HK-2 (cell line): Measurements from ENCODE around the gene TRIM44.

Experiments used
- DNase-seq: peaks from one replicate; pipeline ENCODE4 v3.0.0-alpha.2; 2018; ENCODE audit not compliant: unreplicated experiment

Gene TRIM44

GRCh38 chr11:35717520-35717919 is 54.9 kb downstream of the TRIM44 start:
- DNase-seq, result no peak

DNA sequence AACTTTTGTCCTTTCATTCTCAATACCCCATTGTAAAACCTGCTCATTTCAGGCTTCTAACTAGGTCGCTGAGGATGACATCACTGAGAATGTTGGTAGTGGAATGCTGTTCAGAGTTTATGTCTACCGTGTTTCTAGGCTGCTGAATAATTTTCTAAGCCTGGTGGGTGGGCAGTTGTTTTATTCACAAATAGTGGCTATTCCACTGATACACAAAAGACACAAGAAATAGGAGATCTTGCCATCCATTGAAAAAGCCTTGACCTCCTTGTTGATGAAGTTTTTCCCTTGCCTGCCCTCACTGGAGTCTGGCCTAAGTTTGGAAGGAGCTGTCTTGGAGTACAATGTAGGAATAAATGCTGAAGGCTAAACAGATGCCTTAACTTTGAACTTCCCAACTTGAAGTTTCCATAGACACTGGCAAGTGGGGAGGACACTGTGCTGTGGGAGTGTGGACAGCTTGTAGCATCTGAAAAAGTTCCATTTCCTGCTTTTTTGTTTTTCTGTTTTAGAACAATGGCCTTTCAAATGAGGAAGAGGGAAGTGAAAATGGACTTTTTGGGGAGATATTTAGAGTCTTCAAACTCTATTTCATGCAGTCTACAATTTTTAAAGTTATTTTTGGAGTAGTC is 59.2 kb downstream of the TRIM44 start:
- DNase-seq, result no peak

- no peak for DNase-seq
These were observed 60.1 kb downstream of the TRIM44 start for GRCh38 chr11:35722641-35723040.

- no peak for DNase-seq
These were observed 60.9 kb downstream of the TRIM44 start for GRCh38 chr11:35723493-35723892.

DNA sequence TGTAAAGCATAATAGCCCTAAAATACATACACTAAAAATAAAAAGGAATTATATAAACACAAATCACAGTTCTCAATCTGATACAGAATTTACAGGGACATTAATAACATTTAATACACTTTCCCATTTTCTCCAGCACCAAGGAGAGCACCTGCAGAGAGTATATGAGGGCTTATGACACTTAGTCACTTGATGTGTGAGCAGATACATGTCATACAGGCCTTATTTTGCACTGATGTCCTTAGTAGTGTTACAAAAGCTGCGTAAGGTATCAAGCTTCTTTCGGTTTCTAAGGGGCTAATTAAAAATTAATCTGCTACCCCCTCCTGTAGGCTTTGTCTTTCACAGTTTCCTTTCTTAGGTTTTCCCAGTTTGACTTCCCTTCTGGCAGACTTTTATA is 61.3 kb downstream of the TRIM44 start:
- no peak for DNase-seq

GRCh38 chr11:35725885-35726284 is 63.3 kb downstream of the TRIM44 start:
- peak; percentile 33 for DNase-seq

GRCh38 chr11:35727140-35727539 is 64.6 kb downstream of the TRIM44 start:
- no peak for DNase-seq

GRCh38 chr11:35730254-35730653 is 67.7 kb downstream of the TRIM44 start:
- no peak for DNase-seq

DNA sequence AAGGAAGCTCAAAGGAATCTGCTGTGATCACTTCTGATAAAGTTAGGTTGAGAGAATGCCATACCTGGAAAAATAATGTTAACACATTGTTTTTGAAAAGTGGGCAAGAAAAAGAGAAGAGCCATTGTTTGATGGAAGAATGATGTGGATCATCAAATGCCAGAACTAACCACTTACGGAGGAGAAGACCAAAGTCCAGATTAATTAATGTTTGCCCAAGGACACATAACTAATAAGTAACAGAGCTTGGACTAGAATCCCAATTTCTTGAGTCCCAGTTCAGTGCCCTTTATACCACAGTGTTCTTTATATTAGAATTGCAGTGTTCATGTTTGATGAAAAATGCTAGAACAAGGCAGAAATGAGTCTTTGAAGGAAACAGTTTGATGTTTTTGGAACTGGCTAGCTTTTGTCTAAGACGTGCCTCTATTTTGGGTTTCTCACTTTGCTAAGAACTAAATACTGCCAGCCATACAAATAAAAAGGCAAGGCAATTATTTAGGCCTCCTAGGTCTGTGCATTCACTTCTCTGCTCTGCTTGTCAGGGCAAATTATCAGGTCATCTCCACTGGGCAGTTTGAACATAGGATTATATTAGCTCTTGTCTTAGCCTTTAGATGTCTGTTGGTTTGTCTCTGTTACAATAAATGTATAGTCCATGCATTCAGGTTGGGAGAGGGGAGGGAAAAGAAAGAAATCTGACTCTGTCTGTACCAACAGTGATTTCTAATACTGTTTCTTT is 72.3 kb downstream of the TRIM44 start:
- DNase-seq, result no peak

DNA sequence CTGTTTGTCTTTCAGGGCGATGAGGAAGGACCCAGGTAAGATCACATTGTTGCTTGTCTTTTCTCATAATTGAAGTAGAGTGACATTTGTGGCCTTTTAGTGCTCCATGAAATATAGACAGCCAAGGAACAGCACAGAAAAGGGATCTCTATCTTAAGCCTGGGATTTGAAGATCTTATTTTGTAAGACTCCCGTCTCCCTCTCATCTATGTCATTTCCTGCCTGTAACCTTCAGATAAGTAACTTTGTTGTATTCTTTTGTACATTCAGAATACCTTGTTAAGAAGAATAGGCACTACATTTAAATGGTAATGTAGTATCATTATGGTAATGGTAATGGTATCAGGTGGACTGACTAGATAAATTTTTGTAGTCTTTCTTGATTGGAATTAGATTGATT is 72.8 kb downstream of the TRIM44 start:
- DNase-seq, result no peak

GRCh38 chr11:35735903-35736302 is 73.3 kb downstream of the TRIM44 start:
- DNase-seq, result no peak

DNA sequence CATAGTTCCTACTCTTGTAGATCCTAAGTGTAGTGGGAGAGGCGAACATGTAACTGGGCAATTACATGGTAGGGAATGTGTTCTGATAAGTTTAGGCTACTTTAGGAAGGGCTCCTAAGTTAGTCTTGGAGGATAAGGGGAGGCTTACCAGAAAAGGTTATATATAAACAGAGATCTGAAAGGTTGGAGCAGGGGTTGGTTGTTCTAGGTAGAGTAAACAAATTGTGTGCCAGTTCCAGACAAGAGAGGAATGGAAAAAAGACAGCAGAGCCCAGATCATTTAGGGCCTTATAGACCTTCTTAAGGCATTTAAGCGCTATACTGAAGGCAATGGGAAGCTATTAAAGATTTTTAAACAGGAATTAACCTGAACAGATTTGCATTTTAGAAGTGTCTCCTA is 74.4 kb downstream of the TRIM44 start:
- no peak for DNase-seq

DNA sequence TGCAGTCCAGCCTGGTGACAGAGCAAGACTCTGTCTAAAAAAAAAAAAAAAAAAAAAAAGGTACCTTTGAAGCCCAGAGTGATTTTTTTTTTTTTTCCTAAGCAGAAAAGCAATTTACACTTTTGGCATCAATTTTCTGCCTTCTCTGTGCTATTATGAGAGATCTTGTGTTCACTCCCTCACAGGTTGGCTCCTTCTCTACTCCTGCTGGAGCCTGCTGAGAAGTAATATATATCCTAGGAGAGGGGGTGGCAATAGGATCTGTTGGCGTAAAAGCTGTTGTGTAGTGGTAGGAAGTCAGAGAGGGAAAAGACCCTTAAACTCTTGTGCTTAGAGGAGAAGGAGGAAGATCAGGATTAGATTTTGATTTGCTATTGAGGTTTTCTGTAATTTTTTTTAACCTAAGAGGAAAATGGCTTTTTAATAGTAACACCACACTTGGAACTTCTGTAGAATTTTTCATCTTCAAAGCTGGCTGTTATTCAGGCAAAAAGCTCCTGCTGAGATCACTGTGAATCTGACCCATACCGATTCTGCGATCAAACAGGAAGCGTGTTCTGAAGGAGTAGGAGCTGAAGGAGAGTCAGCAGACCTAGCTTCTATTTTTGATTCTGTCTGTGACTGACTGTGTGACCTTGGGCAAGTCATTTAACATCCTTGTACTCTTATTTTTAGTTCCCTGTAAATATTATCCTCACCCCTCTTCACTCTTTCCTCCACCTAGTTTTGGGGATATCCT is 77.7 kb downstream of the TRIM44 start:
- DNase-seq, result no peak

DNA sequence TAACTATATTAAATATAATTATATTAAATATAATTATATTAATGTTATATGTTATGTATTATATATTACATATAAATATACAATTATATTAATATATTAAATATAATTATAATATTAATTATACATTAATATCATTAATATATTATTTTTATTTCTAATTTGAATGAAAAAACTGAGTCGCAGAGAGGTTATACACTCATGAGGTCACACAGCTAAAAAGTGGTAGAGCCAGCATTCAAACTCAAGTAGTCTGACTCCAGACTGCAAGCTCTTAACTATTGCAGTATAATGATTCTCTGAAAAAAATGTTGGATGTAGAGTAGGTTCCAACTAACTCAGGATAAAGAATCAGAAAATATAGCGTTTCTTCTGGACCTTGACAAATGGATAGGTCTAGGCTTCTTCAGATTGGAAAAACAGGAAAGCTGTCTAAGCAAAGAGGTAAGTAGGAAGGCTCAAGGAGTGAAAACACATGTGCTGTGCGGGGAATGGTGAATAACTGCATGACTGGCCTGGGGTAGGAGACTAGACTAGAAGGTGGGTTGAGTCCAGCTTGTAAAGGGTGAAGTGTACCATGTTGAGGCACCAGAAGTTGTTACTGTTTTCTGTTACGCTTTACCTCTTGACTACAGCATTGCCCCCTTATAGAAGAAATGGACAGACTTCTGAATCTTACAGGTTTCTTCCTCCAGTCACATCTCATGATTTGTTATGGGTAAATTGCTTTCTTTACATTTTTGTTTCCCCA is 80.3 kb downstream of the TRIM44 start:
- no peak for DNase-seq

GRCh38 chr11:35746356-35747153 is 84.0 kb downstream of the TRIM44 start:
- DNase-seq, result no peak

- no peak for DNase-seq
These were observed 85.1 kb downstream of the TRIM44 start for GRCh38 chr11:35747668-35748067.

DNA sequence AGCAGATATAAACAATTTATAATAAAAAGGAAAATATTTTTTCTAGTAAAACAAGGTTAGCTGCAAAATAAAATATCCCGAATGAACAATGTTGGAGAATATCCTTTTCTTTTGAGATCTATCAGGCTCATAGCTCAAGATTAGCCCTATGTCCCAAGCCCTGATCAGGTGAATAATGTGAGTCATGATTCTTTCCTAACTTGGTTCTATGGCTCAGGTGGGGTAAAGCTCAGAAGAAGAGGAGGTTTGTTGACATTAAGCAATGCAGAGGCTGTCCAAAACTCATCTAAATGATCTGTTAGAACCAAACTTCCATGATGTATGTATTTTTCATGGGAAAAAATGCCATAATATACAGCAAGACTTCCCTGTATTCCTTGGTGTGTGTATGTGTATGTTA is 86.1 kb downstream of the TRIM44 start:
- DNase-seq, result no peak

DNA sequence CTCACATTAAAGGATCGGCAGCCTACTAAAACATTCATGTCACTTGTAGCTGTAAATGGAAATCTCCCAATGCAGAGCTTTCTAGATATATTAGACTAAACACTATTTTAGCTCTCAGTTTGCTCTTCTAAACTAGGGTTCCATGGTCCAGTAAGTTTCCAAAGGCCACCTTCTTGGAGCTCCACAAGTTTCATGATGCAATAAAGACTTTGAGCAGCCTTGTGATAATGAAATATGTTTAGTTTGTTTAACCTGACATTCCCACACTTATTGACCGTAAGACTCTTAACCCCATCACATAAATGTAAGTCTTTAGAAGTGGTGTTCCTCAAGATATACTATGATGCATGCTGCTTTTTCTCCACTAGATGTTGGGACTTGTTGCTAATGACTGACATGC is 87.7 kb downstream of the TRIM44 start:
- no peak for DNase-seq

GRCh38 chr11:35750981-35751663 is 88.5 kb downstream of the TRIM44 start:
- no peak for DNase-seq

DNA sequence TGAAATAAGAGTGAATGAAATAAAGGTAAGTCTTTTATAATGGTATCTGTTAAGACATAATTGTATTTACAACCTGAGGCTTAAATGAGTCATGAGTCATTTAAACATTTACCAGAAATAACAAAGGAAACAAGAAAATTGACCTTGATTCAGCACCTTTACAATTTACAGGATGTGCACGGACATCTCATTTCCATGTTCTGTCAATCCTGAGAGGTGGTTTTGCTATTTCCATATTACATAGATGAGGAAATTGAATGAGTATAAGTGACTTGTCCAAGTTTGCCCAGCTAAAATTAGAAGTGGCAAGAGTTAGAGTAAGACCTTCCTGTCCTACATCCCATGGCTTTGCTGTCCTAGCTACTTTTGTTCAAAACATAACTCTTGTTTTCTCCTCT is 89.1 kb downstream of the TRIM44 start:
- no peak for DNase-seq

- peak; percentile 6 for DNase-seq
These were observed 89.5 kb downstream of the TRIM44 start for GRCh38 chr11:35752115-35752514.
